T47D (cell line): Measurements from ENCODE around the gene RPTOR.

Source experiments
- DNase-seq, 2 experiments: peaks; one replicate each; pipeline versions ENCODE4 v3.0.0 to v3.0.0-alpha.2; 2011 to 2012; ENCODE audit warnings: low read depth in 1 of 2, low spot score in 1 of 2
- JUND ChIP-seq: IDR thresholded peaks from 2 replicates; pipeline ENCODE4 v1.6.1; 2012; ENCODE audit warnings: low read depth
- in situ Hi-C: cut with HindIII; loops from 2 replicates; pipeline ENCODE4 v1.10.0; 2016; ENCODE audit warnings: low sequenced_read_pairs, low pct_unique_long_range_greater_than_20kb

Gene RPTOR

GRCh38 chr17:80825471-80826345 lies 281.1 kb downstream of the RPTOR start:
- no peak for DNase-seq
- in situ Hi-C loops = no loop called here
- no peak for TF ChIP-seq JUND

- in situ Hi-C loops = no loop called here
- DNase-seq = no peak
- no peak for TF ChIP-seq JUND
These were observed 281.8 kb downstream of the RPTOR start for GRCh38 chr17:80826346-80826954.

GRCh38 chr17:80826955-80827645 lies 282.5 kb downstream of the RPTOR start:
- in situ Hi-C loops = no loop called here
- TF ChIP-seq JUND = no peak
- DNase-seq = no peak

GRCh38 chr17:80827646-80828643 lies 283.3 kb downstream of the RPTOR start:
- in situ Hi-C loops = no loop called here
- no peak for TF ChIP-seq JUND
- DNase-seq = no peak

GRCh38 chr17:80829166-80829813 lies 284.7 kb downstream of the RPTOR start:
- no peak for DNase-seq
- TF ChIP-seq JUND = no peak
- in situ Hi-C loops = no loop called here

- in situ Hi-C loops = no loop called here
- DNase-seq = no peak
- no peak for TF ChIP-seq JUND
These were observed 285.6 kb downstream of the RPTOR start for GRCh38 chr17:80830020-80830780.

- in situ Hi-C loops = no loop called here
- no peak for TF ChIP-seq JUND
- no peak for DNase-seq
These were observed 286.9 kb downstream of the RPTOR start for GRCh38 chr17:80831491-80831890.

GRCh38 chr17:80832266-80832676 lies 287.6 kb downstream of the RPTOR start:
- DNase-seq = peak in 1 of 2 experiments; percentile 23
- in situ Hi-C loops = no loop called here

GRCh38 chr17:80832888-80833583 lies 288.4 kb downstream of the RPTOR start:
- TF ChIP-seq JUND = no peak
- in situ Hi-C loops = no loop called here
- DNase-seq = no peak

More at GRCh38 chr17:80832266-80832676, 287.6 kb downstream of the RPTOR start:
- TF ChIP-seq JUND = no peak
